K562 (cell line): ENCODE results near the gene TLX2. TPM values are rescaled to one million over a fixed set of nuclear protein-coding genes. Genes with fewer than 3 reads are reported as not detected.

Experiments
- ASH1L ChIP-seq: fragments of 450-650 bp; IDR thresholded peaks from 2 replicates; pipeline ENCODE4 v1.6.1; 2018; ENCODE audit warnings: borderline replicate concordance, mild to moderate bottlenecking, low read depth; ENCODE audit not compliant: partially characterized antibody
- BCOR ChIP-seq: fragments of 450-650 bp; IDR thresholded peaks from 2 replicates; pipeline ENCODE4 v1.6.1; 2016
- CLOCK ChIP-seq: fragments of 250-450 bp; sonication (Bioruptor Pico); IDR thresholded peaks from 2 replicates; pipeline ENCODE4 v1.4.0; 2020; ENCODE audit warnings: mild to moderate bottlenecking, moderate library complexity, borderline replicate concordance
- E4F1 ChIP-seq: fragments of 250-450 bp; sonication (Bioruptor Pico); IDR thresholded peaks from 2 replicates; pipeline ENCODE4 v1.5.0; 2021; ENCODE audit warnings: mild to moderate bottlenecking, borderline replicate concordance
- HIVEP1 ChIP-seq: fragments of 250-450 bp; sonication (Bioruptor Pico); IDR thresholded peaks from 2 replicates; pipeline ENCODE4 v1.4.0; 2020; ENCODE audit warnings: mild to moderate bottlenecking
- KHSRP ChIP-seq: fragments of 450-650 bp; IDR thresholded peaks from 2 replicates; pipeline ENCODE4 v1.6.1; 2017
- OTX1 ChIP-seq: fragments of 450-650 bp; formaldehyde crosslinking; IDR thresholded peaks from 2 replicates; pipeline ENCODE4 v1.4.0; 2022; ENCODE audit warnings: mild to moderate bottlenecking
- PCBP1 ChIP-seq: fragments of 200-400 bp; formaldehyde crosslinking; IDR thresholded peaks from 2 replicates; pipeline ENCODE4 v1.6.1; 2018; ENCODE audit warnings: mild to moderate bottlenecking, low read depth, low read length; ENCODE audit not compliant: poor library complexity, severe bottlenecking
- POLR2AphosphoS2 ChIP-seq: IDR thresholded peaks from 2 replicates; pipeline ENCODE4 v1.6.1; 2012; ENCODE audit warnings: low read length, improper control_type of control experiment
- RERE ChIP-seq: sonication (generic); formaldehyde crosslinking; IDR thresholded peaks from 2 replicates; pipeline ENCODE4 v1.8.0; 2023; ENCODE audit warnings: missing genetic modification reagents, mild to moderate bottlenecking, borderline replicate concordance
- SMAD3 ChIP-seq: fragments of 450-650 bp; formaldehyde crosslinking; conservative IDR thresholded peaks from 2 replicates; pipeline ENCODE4 v1.4.0; 2020; ENCODE audit warnings: mild to moderate bottlenecking
- ZBTB26 ChIP-seq: fragments of 450-650 bp; formaldehyde crosslinking; IDR thresholded peaks from 2 replicates; pipeline ENCODE4 v1.4.0; 2022; ENCODE audit warnings: missing genetic modification characterization
- ZNF507 ChIP-seq: conservative IDR thresholded peaks from 2 replicates; pipeline ENCODE4 v1.6.1; 2017; ENCODE audit warnings: missing genetic modification characterization, missing compliant biosample characterization
- ZNF699 ChIP-seq: fragments of 250-450 bp; sonication (Bioruptor Pico); IDR thresholded peaks from 2 replicates; pipeline ENCODE4 v1.8.0; 2021; ENCODE audit warnings: mild to moderate bottlenecking, moderate library complexity; ENCODE audit not compliant: insufficient replicate concordance
- polyA plus RNA-seq, 8 experiments: library from polyadenylated mRNA; depleted of rRNA in 4 of 8; stranded (reverse) in 5 of 8; unstranded in 3 of 8; fragments of >200 nt; fragmentation: Nextera tagmentation in 2 of 8; fragmentation: Illumina TruSeq in 1 of 8; extraction: Ambion mirVana in 2 of 8; extraction: Trizol in 1 of 8; gene quantifications; 2 replicates each; pipeline versions ENCODE4 v1.2.1 to v1.2.3, GENCODE V29; 2011 to 2014; ENCODE audit warnings: inconsistent platforms in 1 of 8, missing spikeins in 1 of 8
- total RNA-seq, 7 experiments: library from RNA; depleted of rRNA in 6 of 7; stranded (reverse); fragments of >200 nt in 6 of 7; fragmentation: Illumina TruSeq in 2 of 7; extraction: Trizol in 2 of 7; gene quantifications; 2 replicates each; pipeline versions ENCODE4 v1.2.1 to v1.2.3, GENCODE V29; 2011 to 2021; ENCODE audit warnings: low replicate concordance in 1 of 7

Gene TLX2
- total and polyA plus RNA-seq, 9 of the 15 experiments (the other 6 are each of a cell fraction or from before 2014, with no cell fraction given) = not detected

DNA sequence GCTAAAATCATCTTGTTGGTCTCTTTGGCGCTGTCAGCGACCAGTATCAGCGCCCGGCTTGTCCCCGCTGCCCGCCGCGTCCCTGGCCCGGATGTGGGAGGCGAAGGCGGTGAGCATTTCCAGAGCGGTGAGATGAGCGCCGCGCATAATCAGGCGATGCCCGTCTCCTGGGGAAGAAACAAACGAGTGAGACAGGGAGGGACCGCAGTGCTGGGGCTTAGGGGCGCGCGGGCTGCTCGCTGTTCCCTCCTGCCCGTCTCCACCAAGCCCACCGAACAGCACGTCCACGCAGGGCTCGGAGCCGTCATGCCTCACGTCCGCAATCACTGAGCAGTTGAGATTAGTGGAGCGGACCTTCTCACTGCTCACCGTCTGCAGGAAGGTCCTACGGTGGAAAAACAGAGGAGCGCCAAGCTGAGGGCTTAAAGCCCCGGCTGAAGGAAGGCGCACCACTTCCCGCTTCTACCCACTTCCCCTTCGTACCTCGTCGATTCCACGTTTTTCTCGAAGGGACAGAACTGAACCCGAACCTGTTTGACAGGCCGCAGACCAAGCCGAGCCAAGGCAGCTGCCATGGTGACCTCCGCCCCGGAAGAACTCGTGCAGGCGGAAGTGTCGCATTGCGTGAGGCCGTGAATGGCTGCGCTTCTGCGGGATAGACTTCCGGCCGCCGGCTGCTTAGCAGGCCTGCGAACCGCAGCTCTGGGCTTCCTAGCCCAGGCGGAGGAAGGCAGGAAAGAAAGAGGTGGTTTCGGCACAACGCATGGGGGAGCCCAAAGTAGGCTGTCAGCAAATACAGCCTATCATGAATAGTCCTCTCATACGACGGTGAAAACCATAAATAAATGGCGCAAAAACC, 41.9 kb upstream of the TLX2 start, which contains the start of gene MRPL53 (continued):
- TF ChIP-seq E4F1 (CRISPR knock-in tag) (peak; percentile 85), CLOCK (CRISPR knock-in tag) (no peak), HIVEP1 (CRISPR knock-in tag) (no peak), ZNF507 (tag) (no peak), KHSRP (no peak), OTX1 (CRISPR knock-in tag) (peak; percentile 46; the same call in 1 of the 2 replicates), ASH1L (peak; percentile 47), POLR2AphosphoS2 (peak; percentile 100), RERE (no peak), ZBTB26 (CRISPR knock-in tag) (peak; percentile 72; the same call in 1 of the 2 replicates), SMAD3 (CRISPR knock-in tag) (no peak), ZNF699 (CRISPR knock-in tag) (no peak), BCOR (0 out of 2 replicates have a peak, but pooled peaks have one; percentile 36), PCBP1 (no peak)
